GM21576 (cell line): ENCODE results near the gene BIRC7.

Experiments used
- ATAC-seq: cut with Tn5 transposase; IDR thresholded peaks from one replicate; pipeline ENCODE4 v1.9.1; 2021; ENCODE audit warnings: mild to moderate bottlenecking, moderate library complexity; ENCODE audit not compliant: unreplicated experiment

BIRC7 gene

GRCh38 chr20:63235399-63235983 lies at the start of gene BIRC7:
TSS of gene BIRC7 (plus strand) at chr20:63235905. CDS start at chr20:63236097, 192 bp downstream.
- ATAC-seq, result no peak

- ATAC-seq, result no peak
These were observed 49.6 kb upstream of the BIRC7 start for GRCh38 chr20:63186084-63186483.

GRCh38 chr20:63186528-63187316 lies 49.0 kb upstream of the BIRC7 start:
- no peak for ATAC-seq

- no peak for ATAC-seq
These were observed 48.2 kb upstream of the BIRC7 start for GRCh38 chr20:63187338-63188158.

GRCh38 chr20:63188159-63188442 lies 47.6 kb upstream of the BIRC7 start:
- no peak for ATAC-seq

GRCh38 chr20:63188641-63189321 lies 46.9 kb upstream of the BIRC7 start:
- no peak for ATAC-seq

GRCh38 chr20:63189322-63189642 lies 46.4 kb upstream of the BIRC7 start:
- ATAC-seq, result no peak

- ATAC-seq, result no peak
These were observed 45.7 kb upstream of the BIRC7 start for GRCh38 chr20:63189846-63190559.

- ATAC-seq, result no peak
These were observed 44.9 kb upstream of the BIRC7 start for GRCh38 chr20:63190828-63191227.

- ATAC-seq, result no peak
These were observed 44.3 kb upstream of the BIRC7 start for GRCh38 chr20:63191400-63191799.

- ATAC-seq, result no peak
These were observed 43.0 kb upstream of the BIRC7 start for GRCh38 chr20:63192721-63193120.

- ATAC-seq, result no peak
These were observed 41.5 kb upstream of the BIRC7 start for GRCh38 chr20:63194007-63194796.

GRCh38 chr20:63194797-63195173 lies 40.9 kb upstream of the BIRC7 start:
- no peak for ATAC-seq

GRCh38 chr20:63196768-63197470 lies 38.8 kb upstream of the BIRC7 start:
- ATAC-seq, result no peak

GRCh38 chr20:63198606-63199005 lies 37.1 kb upstream of the BIRC7 start:
- no peak for ATAC-seq

GRCh38 chr20:63202021-63202420 lies 33.7 kb upstream of the BIRC7 start:
- ATAC-seq, result no peak

GRCh38 chr20:63202811-63203526 lies 32.7 kb upstream of the BIRC7 start:
- no peak for ATAC-seq

GRCh38 chr20:63204362-63204761 lies 31.3 kb upstream of the BIRC7 start:
- ATAC-seq, result no peak

GRCh38 chr20:63205896-63206295 lies 29.8 kb upstream of the BIRC7 start:
- no peak for ATAC-seq
